GM23338 (cell line): ENCODE measurements around the gene CFAP251. TPM values are rescaled to one million over a fixed set of nuclear protein-coding genes. Genes with fewer than 3 reads are reported as not detected.
"Not testable (repeated sequence)": the region's sequence is repeated elsewhere in the genome, so short reads cannot be mapped to it uniquely, and the experiment has no call there.

Source experiments
- ATAC-seq: fragments of 200-7000 bp; cut with Tn5 transposase; 3 replicates; pipeline ENCODE4 v1.9.1; 2020
- DNase-seq: peaks from one replicate; pipeline ENCODE4 v3.0.0-alpha.2; 2015; ENCODE audit warnings: low spot score
- H2AFZ ChIP-seq: fragments of 200-600 bp; sonication (generic); 2 replicates; pipeline ENCODE4 v1.8.0; 2016; ENCODE audit warnings: antibody characterized with exemption, mild to moderate bottlenecking, moderate library complexity
- H3F3A ChIP-seq: fragments of 200-600 bp; sonication (generic); replicated peaks from 2 replicates; pipeline ENCODE4 v1.8.0; 2017; ENCODE audit warnings: antibody characterized with exemption, mixed run types, low read depth
- H3K27ac ChIP-seq: fragments of 200-600 bp; sonication (generic); 2 replicates; pipeline ENCODE4 v1.6.1; 2016; ENCODE audit warnings: low read depth
- H3K27me3 ChIP-seq: fragments of 200-600 bp; sonication (generic); 2 replicates; pipeline ENCODE4 v1.8.0; 2016; ENCODE audit warnings: mild to moderate bottlenecking, mixed run types, moderate library complexity; ENCODE audit not compliant: insufficient read depth
- H3K36me3 ChIP-seq: fragments of 200-600 bp; sonication (generic); 2 replicates; pipeline ENCODE4 v1.8.0; 2016; ENCODE audit warnings: mild to moderate bottlenecking; ENCODE audit not compliant: insufficient read depth
- H3K4me1 ChIP-seq: fragments of 200-600 bp; sonication (generic); 2 replicates; pipeline ENCODE4 v1.8.0; 2016; ENCODE audit warnings: mild to moderate bottlenecking, moderate library complexity; ENCODE audit not compliant: insufficient read depth
- H3K4me2 ChIP-seq: fragments of 200-600 bp; sonication (generic); 2 replicates; pipeline ENCODE4 v1.7.1; 2017; ENCODE audit warnings: mixed run types
- H3K4me3 ChIP-seq: fragments of 200-600 bp; sonication (generic); 2 replicates; pipeline ENCODE4 v1.6.1; 2016; ENCODE audit warnings: mixed run types
- H3K79me2 ChIP-seq: fragments of 200-600 bp; sonication (generic); replicated peaks from 2 replicates; pipeline ENCODE4 v1.8.0; 2017; ENCODE audit warnings: mild to moderate bottlenecking; ENCODE audit not compliant: insufficient read depth
- H3K9me2 ChIP-seq: fragments of 200-600 bp; sonication (generic); 2 replicates; pipeline ENCODE4 v1.8.0; 2017; ENCODE audit not compliant: insufficient read depth
- H4K20me1 ChIP-seq: fragments of 200-600 bp; sonication (generic); replicated peaks from 2 replicates; pipeline ENCODE4 v1.8.0; 2017; ENCODE audit warnings: mild to moderate bottlenecking; ENCODE audit not compliant: insufficient read depth
- H3K27ac Mint-ChIP-seq: 2 replicates; pipeline ENCODE4 v1.8.0; 2020; ENCODE audit warnings: inconsistent platforms, mild to moderate bottlenecking, moderate library complexity, mixed read lengths
- H3K27me3 Mint-ChIP-seq: 3 replicates; pipeline ENCODE4 v1.8.0; 2022; ENCODE audit warnings: low read depth, mild to moderate bottlenecking, moderate library complexity, mixed read lengths, inconsistent platforms; ENCODE audit not compliant: insufficient read depth, poor library complexity
- H3K36me3 Mint-ChIP-seq: 3 replicates; pipeline ENCODE4 v1.8.0; 2021; ENCODE audit warnings: low read depth, mild to moderate bottlenecking, inconsistent platforms, moderate library complexity, mixed read lengths
- H3K4me1 Mint-ChIP-seq: 3 replicates; pipeline ENCODE4 v1.8.0; 2020; ENCODE audit warnings: mild to moderate bottlenecking, inconsistent platforms, mixed read lengths
- H3K4me3 Mint-ChIP-seq: 3 replicates; pipeline ENCODE4 v1.8.0; 2021; ENCODE audit warnings: moderate library complexity, mild to moderate bottlenecking, inconsistent platforms, mixed read lengths
- H3K9me3 Mint-ChIP-seq: 3 replicates; pipeline ENCODE4 v1.8.0; 2020; ENCODE audit warnings: moderate library complexity, mild to moderate bottlenecking, inconsistent platforms, mixed read lengths
- EZH2 ChIP-seq: fragments of 200-600 bp; sonication (generic); IDR thresholded peaks from one replicate; pipeline ENCODE4 v1.8.0; 2017; ENCODE audit warnings: antibody characterized with exemption, mild to moderate bottlenecking, low read depth; ENCODE audit not compliant: unreplicated experiment
- JUNB ChIP-seq: IDR thresholded peaks from one replicate; pipeline ENCODE4 v1.6.1; 2016; ENCODE audit warnings: antibody characterized with exemption; ENCODE audit not compliant: unreplicated experiment
- POLR2AphosphoS5 ChIP-seq: IDR thresholded peaks from 2 replicates; pipeline ENCODE4 v1.6.1; 2016; ENCODE audit warnings: antibody characterized with exemption, low read depth
- STAT1 ChIP-seq: IDR thresholded peaks from one replicate; pipeline ENCODE4 v1.6.1; 2016; ENCODE audit warnings: antibody characterized with exemption; ENCODE audit not compliant: unreplicated experiment
- ZNF114 ChIP-seq: fragments of 250-450 bp; sonication (Bioruptor Pico); IDR thresholded peaks from 2 replicates; pipeline ENCODE4 v1.5.0; 2020; ENCODE audit warnings: mild to moderate bottlenecking, moderate library complexity
- ZNF331 ChIP-seq: fragments of 250-450 bp; sonication (Bioruptor Pico); IDR thresholded peaks from 2 replicates; pipeline ENCODE4 v1.5.0; 2020; ENCODE audit warnings: low read depth, mild to moderate bottlenecking, moderate library complexity
- polyA plus RNA-seq: library from polyadenylated mRNA; unstranded; fragments of >200 nt; fragmentation: Nextera tagmentation; extraction: Ambion mirVana; gene quantifications from 2 replicates; pipeline ENCODE4 v1.2.1, GENCODE V29; 2016
- total RNA-seq: library from RNA; depleted of rRNA; stranded (reverse); fragments of >200 nt; shearing (Covaris generic); gene quantifications from 2 replicates; pipeline ENCODE4 v1.2.3, GENCODE V29; 2014
- TF ChIP-seq, protein P1 (sequence below): fragments of 250-450 bp; sonication (Bioruptor Pico); IDR thresholded peaks from 2 replicates; pipeline ENCODE4 v1.5.0; 2020; ENCODE audit warnings: mild to moderate bottlenecking, moderate library complexity
- TF ChIP-seq, protein P2 (sequence below): IDR thresholded peaks from 2 replicates; pipeline ENCODE4 v1.6.1; 2016; ENCODE audit warnings: antibody characterized with exemption
- TF ChIP-seq, protein P3 (sequence below), 2 experiments: fragments of 200-600 bp in 1 of 2; sonication (generic) in 1 of 2; conservative IDR thresholded peaks; 2 replicates each; pipeline versions ENCODE4 v1.5.1 to v1.6.1; 2016 to 2017; ENCODE audit warnings: antibody characterized with exemption in 2 of 2, low read depth in 2 of 2, mild to moderate bottlenecking in 2 of 2, moderate library complexity in 1 of 2

Gene CFAP251
- total and polyA plus RNA-seq, 2 experiments from 2014 or later: 1.4 to 2.5 TPM

DNA sequence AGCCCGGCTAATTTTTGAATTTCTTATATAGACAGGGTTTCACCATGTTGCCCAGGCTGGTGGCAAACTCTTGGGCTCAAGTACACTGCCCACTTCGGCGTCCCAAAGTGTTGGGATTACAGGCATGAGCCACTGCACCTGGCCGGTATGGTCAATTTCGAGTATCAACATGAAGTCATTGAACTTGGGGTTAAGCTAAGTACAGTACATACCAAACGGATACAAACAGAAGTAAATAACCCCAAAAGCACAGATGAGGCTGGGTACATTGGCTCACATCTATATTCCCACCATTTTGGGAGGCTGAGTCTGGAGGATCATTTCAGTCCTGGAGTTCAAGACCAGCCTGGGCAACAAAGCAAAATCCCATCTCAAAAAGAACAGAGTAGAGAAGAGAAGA, 42.8 kb upstream of the CFAP251 start (continued):
- TF ChIP-seq, protein P1, sequence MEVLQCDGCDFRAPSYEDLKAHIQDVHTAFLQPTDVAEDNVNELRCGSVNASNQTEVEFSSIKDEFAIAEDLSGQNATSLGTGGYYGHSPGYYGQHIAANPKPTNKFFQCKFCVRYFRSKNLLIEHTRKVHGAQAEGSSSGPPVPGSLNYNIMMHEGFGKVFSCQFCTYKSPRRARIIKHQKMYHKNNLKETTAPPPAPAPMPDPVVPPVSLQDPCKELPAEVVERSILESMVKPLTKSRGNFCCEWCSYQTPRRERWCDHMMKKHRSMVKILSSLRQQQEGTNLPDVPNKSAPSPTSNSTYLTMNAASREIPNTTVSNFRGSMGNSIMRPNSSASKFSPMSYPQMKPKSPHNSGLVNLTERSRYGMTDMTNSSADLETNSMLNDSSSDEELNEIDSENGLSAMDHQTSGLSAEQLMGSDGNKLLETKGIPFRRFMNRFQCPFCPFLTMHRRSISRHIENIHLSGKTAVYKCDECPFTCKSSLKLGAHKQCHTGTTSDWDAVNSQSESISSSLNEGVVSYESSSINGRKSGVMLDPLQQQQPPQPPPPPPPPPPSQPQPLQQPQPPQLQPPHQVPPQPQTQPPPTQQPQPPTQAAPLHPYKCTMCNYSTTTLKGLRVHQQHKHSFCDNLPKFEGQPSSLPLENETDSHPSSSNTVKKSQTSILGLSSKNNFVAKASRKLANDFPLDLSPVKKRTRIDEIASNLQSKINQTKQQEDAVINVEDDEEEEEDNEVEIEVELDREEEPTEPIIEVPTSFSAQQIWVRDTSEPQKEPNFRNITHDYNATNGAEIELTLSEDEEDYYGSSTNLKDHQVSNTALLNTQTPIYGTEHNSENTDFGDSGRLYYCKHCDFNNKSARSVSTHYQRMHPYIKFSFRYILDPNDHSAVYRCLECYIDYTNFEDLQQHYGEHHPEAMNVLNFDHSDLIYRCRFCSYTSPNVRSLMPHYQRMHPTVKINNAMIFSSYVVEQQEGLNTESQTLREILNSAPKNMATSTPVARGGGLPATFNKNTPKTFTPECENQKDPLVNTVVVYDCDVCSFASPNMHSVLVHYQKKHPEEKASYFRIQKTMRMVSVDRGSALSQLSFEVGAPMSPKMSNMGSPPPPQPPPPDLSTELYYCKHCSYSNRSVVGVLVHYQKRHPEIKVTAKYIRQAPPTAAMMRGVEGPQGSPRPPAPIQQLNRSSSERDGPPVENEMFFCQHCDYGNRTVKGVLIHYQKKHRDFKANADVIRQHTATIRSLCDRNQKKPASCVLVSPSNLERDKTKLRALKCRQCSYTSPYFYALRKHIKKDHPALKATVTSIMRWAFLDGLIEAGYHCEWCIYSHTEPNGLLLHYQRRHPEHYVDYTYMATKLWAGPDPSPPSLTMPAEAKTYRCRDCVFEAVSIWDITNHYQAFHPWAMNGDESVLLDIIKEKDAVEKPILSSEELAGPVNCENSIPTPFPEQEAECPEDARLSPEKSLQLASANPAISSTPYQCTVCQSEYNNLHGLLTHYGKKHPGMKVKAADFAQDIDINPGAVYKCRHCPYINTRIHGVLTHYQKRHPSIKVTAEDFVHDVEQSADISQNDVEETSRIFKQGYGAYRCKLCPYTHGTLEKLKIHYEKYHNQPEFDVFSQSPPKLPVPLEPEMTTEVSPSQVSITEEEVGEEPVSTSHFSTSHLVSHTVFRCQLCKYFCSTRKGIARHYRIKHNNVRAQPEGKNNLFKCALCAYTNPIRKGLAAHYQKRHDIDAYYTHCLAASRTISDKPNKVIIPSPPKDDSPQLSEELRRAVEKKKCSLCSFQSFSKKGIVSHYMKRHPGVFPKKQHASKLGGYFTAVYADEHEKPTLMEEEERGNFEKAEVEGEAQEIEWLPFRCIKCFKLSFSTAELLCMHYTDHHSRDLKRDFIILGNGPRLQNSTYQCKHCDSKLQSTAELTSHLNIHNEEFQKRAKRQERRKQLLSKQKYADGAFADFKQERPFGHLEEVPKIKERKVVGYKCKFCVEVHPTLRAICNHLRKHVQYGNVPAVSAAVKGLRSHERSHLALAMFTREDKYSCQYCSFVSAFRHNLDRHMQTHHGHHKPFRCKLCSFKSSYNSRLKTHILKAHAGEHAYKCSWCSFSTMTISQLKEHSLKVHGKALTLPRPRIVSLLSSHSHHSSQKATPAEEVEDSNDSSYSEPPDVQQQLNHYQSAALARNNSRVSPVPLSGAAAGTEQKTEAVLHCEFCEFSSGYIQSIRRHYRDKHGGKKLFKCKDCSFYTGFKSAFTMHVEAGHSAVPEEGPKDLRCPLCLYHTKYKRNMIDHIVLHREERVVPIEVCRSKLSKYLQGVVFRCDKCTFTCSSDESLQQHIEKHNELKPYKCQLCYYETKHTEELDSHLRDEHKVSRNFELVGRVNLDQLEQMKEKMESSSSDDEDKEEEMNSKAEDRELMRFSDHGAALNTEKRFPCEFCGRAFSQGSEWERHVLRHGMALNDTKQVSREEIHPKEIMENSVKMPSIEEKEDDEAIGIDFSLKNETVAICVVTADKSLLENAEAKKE (CRISPR knock-in tag): no peak
- no peak for TF ChIP-seq POLR2AphosphoS5
- no peak for TF ChIP-seq JUNB
- TF ChIP-seq, protein P2, sequence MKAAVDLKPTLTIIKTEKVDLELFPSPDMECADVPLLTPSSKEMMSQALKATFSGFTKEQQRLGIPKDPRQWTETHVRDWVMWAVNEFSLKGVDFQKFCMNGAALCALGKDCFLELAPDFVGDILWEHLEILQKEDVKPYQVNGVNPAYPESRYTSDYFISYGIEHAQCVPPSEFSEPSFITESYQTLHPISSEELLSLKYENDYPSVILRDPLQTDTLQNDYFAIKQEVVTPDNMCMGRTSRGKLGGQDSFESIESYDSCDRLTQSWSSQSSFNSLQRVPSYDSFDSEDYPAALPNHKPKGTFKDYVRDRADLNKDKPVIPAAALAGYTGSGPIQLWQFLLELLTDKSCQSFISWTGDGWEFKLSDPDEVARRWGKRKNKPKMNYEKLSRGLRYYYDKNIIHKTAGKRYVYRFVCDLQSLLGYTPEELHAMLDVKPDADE: no peak
- no peak for TF ChIP-seq ZNF114
- no peak for TF ChIP-seq EZH2
- TF ChIP-seq STAT1: no peak
- no peak for TF ChIP-seq ZNF331 (CRISPR knock-in tag)
- TF ChIP-seq, protein P3, sequence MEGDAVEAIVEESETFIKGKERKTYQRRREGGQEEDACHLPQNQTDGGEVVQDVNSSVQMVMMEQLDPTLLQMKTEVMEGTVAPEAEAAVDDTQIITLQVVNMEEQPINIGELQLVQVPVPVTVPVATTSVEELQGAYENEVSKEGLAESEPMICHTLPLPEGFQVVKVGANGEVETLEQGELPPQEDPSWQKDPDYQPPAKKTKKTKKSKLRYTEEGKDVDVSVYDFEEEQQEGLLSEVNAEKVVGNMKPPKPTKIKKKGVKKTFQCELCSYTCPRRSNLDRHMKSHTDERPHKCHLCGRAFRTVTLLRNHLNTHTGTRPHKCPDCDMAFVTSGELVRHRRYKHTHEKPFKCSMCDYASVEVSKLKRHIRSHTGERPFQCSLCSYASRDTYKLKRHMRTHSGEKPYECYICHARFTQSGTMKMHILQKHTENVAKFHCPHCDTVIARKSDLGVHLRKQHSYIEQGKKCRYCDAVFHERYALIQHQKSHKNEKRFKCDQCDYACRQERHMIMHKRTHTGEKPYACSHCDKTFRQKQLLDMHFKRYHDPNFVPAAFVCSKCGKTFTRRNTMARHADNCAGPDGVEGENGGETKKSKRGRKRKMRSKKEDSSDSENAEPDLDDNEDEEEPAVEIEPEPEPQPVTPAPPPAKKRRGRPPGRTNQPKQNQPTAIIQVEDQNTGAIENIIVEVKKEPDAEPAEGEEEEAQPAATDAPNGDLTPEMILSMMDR (conservative IDR thresholded peaks at IDR 0.05; ENCODE audit: low read depth in 2 of 2): no peak

- H3K36me3 Mint-ChIP-seq, H3K4me3 Mint-ChIP-seq, H3K9me3 Mint-ChIP-seq, H3F3A ChIP-seq, H3K27me3 Mint-ChIP-seq, H3K36me3 ChIP-seq, H3K4me2 ChIP-seq, H3K79me2 ChIP-seq, ATAC-seq, H3K4me3 ChIP-seq, H3K4me1 ChIP-seq, H3K27me3 ChIP-seq, H3K9me2 ChIP-seq, DNase-seq, H3K27ac Mint-ChIP-seq, H2AFZ ChIP-seq, H4K20me1 ChIP-seq, H3K4me1 Mint-ChIP-seq, H3K27ac ChIP-seq: not testable (repeated sequence)
These were observed 42.3 kb upstream of the CFAP251 start for GRCh38 chr12:121876080-121876447.
